Aorta (tissue), 5 donors: ENCODE measurements around the gene SFXN4. TPM values are rescaled to one million over a fixed set of nuclear protein-coding genes. Genes with fewer than 3 reads are reported as not detected.
"Not testable (repeated sequence)": the region's sequence is repeated elsewhere in the genome, so short reads cannot be mapped to it uniquely, and the experiment has no call there.

Experiments
- ATAC-seq: fragments of 200-7000 bp; cut with Tn5 transposase; one replicate; pipeline ENCODE4 v1.9.1; 2022; ENCODE audit warnings: moderate library complexity; ENCODE audit not compliant: low FRiP score
- DNase-seq, 2 donors: peaks; one replicate each; pipeline ENCODE4 v3.0.0-alpha.2; 2020
- H3K27ac ChIP-seq, 2 donors: one replicate each; pipeline ENCODE4 v1.5.1; 2013; ENCODE audit warnings: low read length in 2 of 2, mild to moderate bottlenecking in 2 of 2, moderate library complexity in 2 of 2, control low read depth in 1 of 2, inconsistent platforms in 1 of 2, low read depth in 1 of 2
- H3K27me3 ChIP-seq, 2 donors: one replicate each; pipeline ENCODE4 v1.6.1; 2013; ENCODE audit warnings: control low read depth in 1 of 2, low read length in 1 of 2, mild to moderate bottlenecking in 1 of 2, moderate library complexity in 1 of 2; ENCODE audit not compliant: insufficient read depth in 2 of 2, control insufficient read depth in 1 of 2
- H3K36me3 ChIP-seq, 2 donors: one replicate each; pipeline ENCODE4 v1.6.1; 2013; ENCODE audit warnings: control low read depth in 1 of 2, low read length in 1 of 2, mild to moderate bottlenecking in 1 of 2; ENCODE audit not compliant: insufficient read depth in 2 of 2, control insufficient read depth in 1 of 2
- H3K4me1 ChIP-seq, 2 donors: one replicate each; pipeline ENCODE4 v1.6.1; 2013; ENCODE audit warnings: low read length in 2 of 2, control low read depth in 1 of 2, mild to moderate bottlenecking in 1 of 2, moderate library complexity in 1 of 2; ENCODE audit not compliant: insufficient read depth in 2 of 2, control insufficient read depth in 1 of 2
- H3K4me3 ChIP-seq, 2 donors: one replicate each; pipeline ENCODE4 v1.5.1; 2013; ENCODE audit warnings: low read length in 2 of 2, control low read depth in 1 of 2, mild to moderate bottlenecking in 1 of 2
- H3K9me3 ChIP-seq: one replicate; pipeline ENCODE4 v1.6.1; 2013; ENCODE audit warnings: mild to moderate bottlenecking, low read length; ENCODE audit not compliant: control insufficient read depth
- WGBS, 2 donors: extraction: QIAGEN DNeasy Blood & Tissue Kit; methylation state at CpG; one replicate each; pipeline ENCODE4 v1.1.7; 2013; 5-methylcytosine and 5-hydroxymethylcytosine counted together
- intact Hi-C, 2 donors: fragments of 100-400 bp; cut with DNase I; formaldehyde crosslinking; loops; one replicate each; pipeline versions ENCODE4 v1.14.2 to v1.15.0; 2022
- polyA plus RNA-seq, 2 donors: library from polyadenylated mRNA; stranded (reverse); fragments of 200-250 nt; gene quantifications; one replicate each; pipeline ENCODE4 v1.2.3, GENCODE V29; 2013
- total RNA-seq, 2 donors: library from RNA; stranded (reverse); fragmentation: NEBNext Ultra II Directional; extraction: Animal tissue kit (Norgen Biotek cat#: 25700); gene quantifications; one replicate each; pipeline ENCODE4 v1.2.1, GENCODE V29; 2021
- donor health status: healthy with polysubstance abuse.
- donor health status: Bipolar disorder and iron deficiency.
- donor health status: DM: no; HTN: no; CAD: no.
- donor health status: DM: no; HTN: no; CAD: no.
- donor health status: DM: yes; HTN: yes; CAD: no.

The SFXN4 gene
- total and polyA plus RNA-seq, 4 donors: 11.6 to 49.8 (median 17.0) TPM

GRCh38 chr10:119139464-119140067, 25.9 kb downstream of the SFXN4 start:
- H3K27ac ChIP-seq: no peak overlapping the region
- H3K9me3 ChIP-seq: no peaks in the 10 kb centered on the region
- intact Hi-C loops: no loop called here
- peaks cover 0 to 3% of the 10 kb centered on the region in 2 donors for H3K36me3 ChIP-seq
- H3K4me1 ChIP-seq: no peaks in the 10 kb centered on the region
- WGBS, 2 donors: 84 to 85% methylated on average over 13 of the region's 13 CpGs
- DNase-seq (no peak), ATAC-seq (peak; percentile 62)
- H3K4me3 ChIP-seq: no peak overlapping the region
- H3K27me3 ChIP-seq: no peaks in the 10 kb centered on the region

- Histone ChIP-seq H3K4me1 (no peaks in the 10 kb centered on the region), H3K4me3 (no peak overlapping the region), H3K36me3 (peaks cover 0 to 3% of the 10 kb centered on the region in 2 donors), H3K9me3 (no peaks in the 10 kb centered on the region), H3K27me3 (no peaks in the 10 kb centered on the region), H3K27ac (no peak overlapping the region)
- intact Hi-C loops: no loop called here
- ATAC-seq (no peak), DNase-seq (no peak)
- 93 to 96% methylated on average over 14 to 16 of the region's 16 CpGs for WGBS, 2 donors
Measured at GRCh38 chr10:119138346-119139306, 26.9 kb downstream of the SFXN4 start.

GRCh38 chr10:119137878-119138277, 27.6 kb downstream of the SFXN4 start:
- ATAC-seq, DNase-seq, H3K9me3 ChIP-seq, H3K27ac ChIP-seq, H3K4me1 ChIP-seq, H3K36me3 ChIP-seq, H3K4me3 ChIP-seq, intact Hi-C loops, H3K27me3 ChIP-seq: not testable (repeated sequence)
- 80% methylated on average over 8 of the region's 8 CpGs for WGBS, 2 donors

GRCh38 chr10:119136084-119136483, 29.4 kb downstream of the SFXN4 start:
- Histone ChIP-seq H3K27ac (no peak overlapping the region), H3K27me3 (no peaks in the 10 kb centered on the region), H3K9me3 (no peaks in the 10 kb centered on the region), H3K36me3 (peaks cover 0 to 3% of the 10 kb centered on the region in 2 donors), H3K4me1 (no peaks in the 10 kb centered on the region), H3K4me3 (no peak overlapping the region)
- DNase-seq (no peak), ATAC-seq (no peak)
- intact Hi-C loops: no loop called here
- 89 to 91% methylated on average over 7 of the region's 7 CpGs for WGBS, 2 donors

- 78 to 88% methylated on average over 4 of the region's 4 CpGs for WGBS, 2 donors
- intact Hi-C loops: no loop called here
- DNase-seq (no peak), ATAC-seq (peak; percentile 65)
- Histone ChIP-seq H3K36me3 (peaks cover 2 to 3% of the 10 kb centered on the region in 2 donors), H3K27ac (no peak overlapping the region), H3K4me3 (no peak overlapping the region), H3K4me1 (no peaks in the 10 kb centered on the region), H3K27me3 (no peaks in the 10 kb centered on the region), H3K9me3 (no peaks in the 10 kb centered on the region)
Measured at GRCh38 chr10:119135513-119135881, 30.0 kb downstream of the SFXN4 start.

- no peak for DNase-seq
Measured at GRCh38 chr10:119133949-119134348, 31.6 kb downstream of the SFXN4 start.

GRCh38 chr10:119132521-119133345, 32.8 kb downstream of the SFXN4 start:
- intact Hi-C loops: no loop called here
- H3K36me3 ChIP-seq: peaks cover 3 to 5% of the 10 kb centered on the region in 2 donors
- H3K4me3 ChIP-seq: no peak overlapping the region
- no peaks in the 10 kb centered on the region for H3K9me3 ChIP-seq
- H3K27me3 ChIP-seq: no peaks in the 10 kb centered on the region
- H3K4me1 ChIP-seq: no peaks in the 10 kb centered on the region
- WGBS, 2 donors: 90 to 92% methylated on average over 14 of the region's 14 CpGs
- no peak overlapping the region for H3K27ac ChIP-seq
- DNase-seq (no peak), ATAC-seq (no peak)

More at GRCh38 chr10:119133949-119134348, 31.6 kb downstream of the SFXN4 start:
- no peaks in the 10 kb centered on the region for H3K27me3 ChIP-seq
- H3K4me1 ChIP-seq: no peaks in the 10 kb centered on the region
- 92 to 93% methylated on average over 8 of the region's 8 CpGs for WGBS, 2 donors
- intact Hi-C loops: no loop called here
- H3K9me3 ChIP-seq: no peaks in the 10 kb centered on the region
- no peak for ATAC-seq
- no peak overlapping the region for H3K4me3 ChIP-seq
- H3K27ac ChIP-seq: no peak overlapping the region
- H3K36me3 ChIP-seq: peaks cover 3 to 5% of the 10 kb centered on the region in 2 donors

- Histone ChIP-seq H3K27me3 (no peaks in the 10 kb centered on the region), H3K4me1 (no peaks in the 10 kb centered on the region), H3K27ac (no peak overlapping the region), H3K9me3 (no peaks in the 10 kb centered on the region), H3K36me3 (peaks cover 3 to 5% of the 10 kb centered on the region in 2 donors), H3K4me3 (no peak overlapping the region)
- ATAC-seq (no peak), DNase-seq (no peak)
- WGBS, 2 donors: 84 to 87% methylated on average over 10 of the region's 10 CpGs
- intact Hi-C loops: no loop called here
Measured at GRCh38 chr10:119131512-119132240, 33.8 kb downstream of the SFXN4 start.
